HG03135 (cell line): ENCODE data around the gene ZNF148.
"Not testable (repeated sequence)": the region's sequence is repeated elsewhere in the genome, so short reads cannot be mapped to it uniquely, and the experiment has no call there.

Experiments
- ATAC-seq: cut with Tn5 transposase; IDR thresholded peaks from one replicate; pipeline ENCODE4 v1.9.1; 2021; ENCODE audit warnings: mild to moderate bottlenecking, moderate library complexity; ENCODE audit not compliant: unreplicated experiment

Gene ZNF148

GRCh38 chr3:125375950-125376679, 990 bp upstream of the ZNF148 start:
- ATAC-seq: no peak

- peak; percentile 24 for ATAC-seq
Observed at GRCh38 chr3:125374501-125374995, 577 bp downstream of the ZNF148 start.

- no peak for ATAC-seq
Observed at GRCh38 chr3:125367403-125368230, 7.5 kb downstream of the ZNF148 start.

- no peak for ATAC-seq
Observed at GRCh38 chr3:125366132-125366531, 9.0 kb downstream of the ZNF148 start.

GRCh38 chr3:125359700-125360099, 15.4 kb downstream of the ZNF148 start:
- ATAC-seq: no peak

- no peak for ATAC-seq
Observed at GRCh38 chr3:125358923-125359322, 16.2 kb downstream of the ZNF148 start.

GRCh38 chr3:125357837-125358236, 17.3 kb downstream of the ZNF148 start:
- ATAC-seq: no peak

GRCh38 chr3:125357032-125357658, 18.0 kb downstream of the ZNF148 start:
- no peak for ATAC-seq

GRCh38 chr3:125356140-125357026, 18.7 kb downstream of the ZNF148 start:
- ATAC-seq: no peak

- no peak for ATAC-seq
Observed at GRCh38 chr3:125353659-125354058, 21.5 kb downstream of the ZNF148 start.

GRCh38 chr3:125353128-125353527, 22.0 kb downstream of the ZNF148 start:
- no peak for ATAC-seq

- no peak for ATAC-seq
Observed at GRCh38 chr3:125351814-125352456, 23.2 kb downstream of the ZNF148 start.

- no peak for ATAC-seq
Observed at GRCh38 chr3:125351152-125351551, 24.0 kb downstream of the ZNF148 start.

- no peak for ATAC-seq
Observed at GRCh38 chr3:125350597-125350996, 24.5 kb downstream of the ZNF148 start.

- no peak for ATAC-seq
Observed at GRCh38 chr3:125349556-125350165, 25.5 kb downstream of the ZNF148 start.

- no peak for ATAC-seq
Observed at GRCh38 chr3:125349055-125349454, 26.1 kb downstream of the ZNF148 start.

GRCh38 chr3:125343367-125343766, 31.8 kb downstream of the ZNF148 start:
- ATAC-seq: not testable (repeated sequence)

- no peak for ATAC-seq
Observed at GRCh38 chr3:125340121-125340520, 35.0 kb downstream of the ZNF148 start.

- no peak for ATAC-seq
Observed at GRCh38 chr3:125337506-125337905, 37.6 kb downstream of the ZNF148 start.
